GM18858 (cell line): Measurements from ENCODE around the gene KATNAL1.

Experiments used
- ATAC-seq: cut with Tn5 transposase; IDR thresholded peaks from one replicate; pipeline ENCODE4 v1.9.1; 2021; ENCODE audit not compliant: unreplicated experiment

Gene KATNAL1

DNA sequence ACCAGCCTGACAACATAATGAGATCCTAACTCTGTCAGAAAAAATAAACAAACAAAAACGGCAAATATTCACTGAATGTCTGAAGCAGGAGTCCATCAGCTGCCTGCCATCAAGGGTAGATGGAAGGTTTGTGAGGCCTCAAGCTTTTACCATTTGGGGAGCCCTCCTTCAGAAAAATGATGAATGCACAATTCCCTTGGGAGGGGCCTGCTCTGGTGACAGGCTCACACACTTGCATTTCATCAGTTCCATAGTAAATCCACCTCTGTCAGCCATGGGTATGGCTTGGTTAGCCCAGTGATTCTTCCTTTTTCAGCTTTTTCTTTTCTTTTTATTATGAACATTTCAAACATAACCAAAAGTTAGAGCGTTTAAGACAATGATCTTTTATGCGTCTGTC lies 26.3 kb upstream of the KATNAL1 start:
- ATAC-seq: no peak

DNA sequence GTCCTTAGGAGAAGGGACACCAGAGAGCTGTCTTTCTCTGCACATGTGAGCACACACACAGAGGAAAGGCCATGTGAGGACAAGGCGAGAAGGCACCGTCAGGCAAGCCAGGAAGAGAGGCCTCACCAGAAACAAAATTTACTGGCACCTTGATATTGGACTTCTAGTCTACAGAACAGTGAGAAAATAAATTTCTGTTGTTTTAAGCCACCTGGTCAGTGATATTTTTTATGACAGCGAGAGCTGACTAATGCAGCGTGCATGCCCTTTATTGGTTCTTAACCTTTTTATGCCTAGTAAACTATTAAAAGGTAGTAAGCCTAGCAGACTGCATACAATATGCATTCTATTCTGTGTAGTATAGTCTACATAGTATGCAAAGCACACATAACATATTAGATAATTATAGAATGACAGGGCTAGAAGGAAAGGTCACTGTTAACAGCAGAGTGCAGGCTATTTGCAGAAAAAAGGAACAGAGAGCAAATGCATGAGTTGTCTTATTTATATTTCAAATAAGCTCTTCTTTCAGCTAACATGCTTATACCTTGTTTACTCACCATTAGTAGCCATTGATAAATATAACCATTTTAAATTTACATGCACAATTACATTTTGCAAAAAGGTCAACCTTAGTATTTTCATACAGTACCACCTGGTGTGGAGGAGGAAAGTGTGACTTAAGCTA lies 25.2 kb upstream of the KATNAL1 start:
- peak; percentile 57 for ATAC-seq

DNA sequence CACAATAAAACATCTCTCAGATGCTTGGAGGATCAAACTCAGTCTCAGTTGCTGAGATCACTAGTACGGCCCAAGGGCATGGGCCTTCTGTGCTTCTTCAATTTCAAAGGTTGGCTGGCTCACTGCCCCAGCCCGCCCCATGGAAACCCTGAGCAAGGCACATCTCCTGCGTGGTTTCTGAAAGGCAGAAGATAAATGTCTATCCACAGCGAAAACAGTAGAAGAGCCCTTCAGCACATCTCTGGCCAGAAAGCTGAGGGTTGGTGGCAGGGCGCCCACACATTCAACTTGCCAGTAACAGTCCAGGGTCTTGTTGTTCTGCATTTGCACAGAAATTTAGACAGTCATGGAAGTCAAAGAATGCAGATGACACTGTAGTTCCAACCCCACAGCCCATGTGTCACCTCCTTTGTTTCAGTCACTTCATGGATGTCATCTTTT lies 24.0 kb upstream of the KATNAL1 start:
- no peak for ATAC-seq

DNA sequence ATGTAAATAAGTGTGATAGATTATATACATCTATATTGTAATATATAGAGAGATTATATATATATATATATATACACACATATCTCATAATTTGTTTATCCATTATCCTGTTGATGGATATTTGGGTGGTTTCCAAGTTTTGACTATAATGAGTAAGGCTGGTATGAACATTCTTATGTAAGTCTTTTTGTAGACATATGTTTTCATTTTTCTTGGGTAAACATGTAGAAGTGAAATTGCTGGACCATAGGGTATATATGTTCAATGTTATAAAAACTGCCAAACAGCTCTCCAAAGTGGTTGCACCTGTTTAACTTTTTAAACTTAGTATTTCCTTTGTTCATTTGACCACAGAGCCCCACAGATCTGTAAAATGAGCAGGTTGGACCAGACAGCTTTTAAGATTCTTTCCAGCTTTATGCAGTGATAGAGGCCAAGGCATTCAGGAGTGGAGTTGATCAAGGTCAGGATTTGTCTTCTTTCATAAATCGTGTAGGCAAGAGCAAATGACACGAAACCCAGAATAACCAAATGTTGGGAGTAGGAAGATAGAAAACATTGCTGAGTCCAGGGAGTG lies 21.7 kb upstream of the KATNAL1 start:
- ATAC-seq: no peak

DNA sequence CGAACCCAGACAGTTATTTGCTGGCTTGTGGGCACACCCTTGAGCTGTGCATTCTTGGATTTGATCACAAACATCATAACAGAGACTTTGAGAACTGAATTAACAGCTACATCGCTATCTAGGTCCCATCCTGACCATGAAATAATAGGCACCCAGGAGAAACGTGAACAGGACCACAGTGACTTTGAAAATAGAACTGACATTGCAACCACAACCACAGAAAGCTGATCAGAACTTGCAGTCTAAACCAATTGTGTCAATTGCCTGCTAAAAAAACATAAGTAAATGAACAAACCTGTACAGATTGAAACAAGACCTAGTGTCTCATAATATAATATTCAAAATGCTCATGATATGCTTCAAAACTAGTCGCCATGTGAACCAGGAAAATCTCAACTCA lies 18.3 kb upstream of the KATNAL1 start:
- no peak for ATAC-seq

DNA sequence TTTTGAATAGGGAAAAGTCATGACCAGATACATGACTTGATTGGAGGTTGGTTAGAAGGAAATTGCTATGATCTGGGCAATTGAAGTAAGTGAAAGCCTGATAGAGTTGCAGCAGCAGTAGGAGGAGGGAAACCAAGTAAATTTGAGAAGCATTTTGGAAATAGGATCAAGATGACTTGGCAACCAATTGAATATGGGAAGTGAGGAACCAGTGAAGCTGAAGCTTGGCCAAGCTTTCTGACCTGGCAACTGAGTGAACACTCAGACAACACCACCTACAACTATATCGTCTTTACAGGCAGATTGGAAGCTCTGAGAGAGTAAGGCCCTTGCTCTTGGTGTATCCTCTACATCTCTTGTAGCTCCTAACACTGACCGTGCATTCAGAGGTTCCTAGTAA lies 16.2 kb upstream of the KATNAL1 start:
- no peak for ATAC-seq

DNA sequence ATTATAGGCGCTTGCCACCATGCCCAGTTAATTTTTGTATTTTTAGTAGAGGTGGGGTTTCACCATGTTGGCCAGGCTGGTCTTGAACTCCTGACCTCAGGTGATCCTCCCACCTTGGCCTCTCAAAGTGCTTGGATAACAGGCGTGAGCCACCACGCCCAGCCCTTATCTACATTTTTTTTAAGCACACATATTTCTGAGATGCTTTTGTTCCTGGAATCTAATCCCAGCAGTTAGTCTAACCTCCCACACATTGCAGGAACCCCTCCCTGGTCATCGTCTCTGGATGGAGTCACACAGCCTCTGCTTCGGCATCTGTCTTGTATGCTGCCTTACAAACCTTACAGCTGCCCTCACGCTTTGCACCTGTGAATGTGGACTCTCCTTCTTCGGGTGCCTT lies 15.1 kb upstream of the KATNAL1 start:
- ATAC-seq: no peak

- no peak for ATAC-seq
Observed at GRCh38 chr13:30321256-30321655, 13.9 kb upstream of the KATNAL1 start.

DNA sequence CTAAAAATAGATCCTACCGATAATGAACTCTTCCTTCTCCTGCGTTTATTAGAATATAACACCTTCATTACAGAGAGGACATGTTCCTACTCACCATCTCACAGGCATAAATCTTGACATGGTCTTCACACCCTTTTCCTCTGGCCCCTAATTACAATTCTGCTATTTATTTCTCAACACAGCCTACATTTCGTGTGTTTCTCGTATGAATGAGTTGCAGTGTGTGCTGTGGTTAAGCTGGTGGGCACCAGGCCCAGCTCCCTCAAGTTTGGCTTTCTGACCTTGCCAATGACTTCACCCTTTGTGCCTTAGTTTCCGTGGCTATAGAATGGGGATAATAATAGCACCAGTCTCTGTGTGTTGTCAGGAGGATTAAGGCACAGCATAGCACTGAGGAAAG lies 12.3 kb upstream of the KATNAL1 start:
- ATAC-seq: no peak

- ATAC-seq: no peak
Observed at GRCh38 chr13:30319130-30319529, 11.8 kb upstream of the KATNAL1 start.

GRCh38 chr13:30318026-30318425 lies 10.7 kb upstream of the KATNAL1 start:
- ATAC-seq: no peak

DNA sequence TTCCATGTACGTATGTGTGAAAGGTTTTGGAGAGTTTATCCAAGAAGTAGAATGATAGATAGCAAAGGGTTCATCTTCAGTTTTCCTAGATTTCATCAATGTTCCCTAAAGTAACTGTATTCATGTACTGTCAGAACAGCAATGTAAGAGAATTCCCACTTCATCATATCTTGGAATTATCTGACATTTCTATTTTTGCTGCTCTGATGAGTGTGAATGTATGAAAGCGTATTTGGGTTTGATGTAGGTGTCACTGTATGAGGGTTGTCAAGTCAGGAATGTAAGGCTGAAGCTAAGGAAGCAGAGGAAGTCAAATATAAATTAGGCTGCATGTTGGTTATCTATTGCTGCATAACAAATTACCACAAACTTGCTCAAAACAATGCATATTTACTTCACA lies 7.2 kb upstream of the KATNAL1 start:
- ATAC-seq: no peak

DNA sequence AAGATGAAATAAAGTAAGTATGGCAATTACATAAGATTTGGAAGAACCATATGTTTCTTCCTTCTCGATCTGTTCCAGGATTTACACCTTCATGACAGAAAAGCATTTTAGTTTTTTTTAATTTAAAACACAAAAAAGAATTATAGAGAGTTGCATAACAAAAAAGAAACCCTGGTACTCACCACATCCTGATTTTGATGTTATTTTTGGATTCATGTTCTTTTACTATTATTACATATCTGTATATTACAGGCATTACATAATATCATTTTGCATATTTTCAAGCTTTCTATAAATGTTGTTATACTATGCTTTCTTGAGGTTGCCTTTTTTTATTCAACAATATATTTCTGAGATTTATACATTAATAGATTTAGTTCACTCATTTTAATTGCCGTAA lies 6.7 kb upstream of the KATNAL1 start:
- no peak for ATAC-seq

DNA sequence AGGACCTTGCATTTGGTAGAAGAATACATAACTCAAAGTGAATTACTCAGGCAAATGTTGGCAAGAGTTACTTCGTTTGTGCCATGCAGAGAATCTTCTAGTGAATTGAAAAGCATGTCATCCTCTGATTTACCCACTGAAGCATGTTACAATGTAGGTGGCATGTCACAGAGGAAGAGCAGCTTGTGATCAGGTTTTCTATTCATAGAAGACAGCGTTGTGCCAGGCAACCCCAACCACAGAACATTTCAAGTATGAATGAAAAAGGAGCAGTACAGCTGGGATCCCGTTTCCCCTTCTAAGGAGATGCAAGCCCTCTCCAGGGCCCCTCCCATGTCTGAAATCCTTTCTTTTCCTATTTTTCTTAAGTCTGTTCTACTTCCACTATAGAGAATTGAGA lies 6.0 kb upstream of the KATNAL1 start:
- ATAC-seq: no peak

- ATAC-seq: no peak
Observed at GRCh38 chr13:30312904-30313303, 5.6 kb upstream of the KATNAL1 start.

GRCh38 chr13:30308548-30308947 lies 1.2 kb upstream of the KATNAL1 start:
- ATAC-seq: no peak

DNA sequence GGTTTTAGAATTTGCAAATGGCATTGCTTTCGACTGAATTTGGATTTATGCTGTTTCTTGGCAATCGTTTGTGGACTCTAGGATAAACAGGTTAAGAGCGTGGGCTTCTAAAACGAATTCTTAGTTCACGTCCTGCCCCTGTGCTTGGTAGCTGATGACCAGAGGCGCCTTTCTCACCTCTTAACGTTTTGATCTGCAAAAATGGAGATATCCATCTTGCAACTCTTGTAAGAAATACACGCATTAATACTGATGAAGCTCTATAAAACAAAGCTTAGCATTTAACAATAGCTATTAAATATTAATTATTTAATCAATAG lies 580 bp upstream of the KATNAL1 start:
- no peak for ATAC-seq

- peak; percentile 49 for ATAC-seq
Observed at GRCh38 chr13:30306762-30307193, 573 bp downstream of the KATNAL1 start.

GRCh38 chr13:30305456-30305970 lies 1.8 kb downstream of the KATNAL1 start:
- no peak for ATAC-seq

- no peak for ATAC-seq
Observed at GRCh38 chr13:30303269-30303668, 4.1 kb downstream of the KATNAL1 start.

- ATAC-seq: no peak
Observed at GRCh38 chr13:30301827-30302226, 5.5 kb downstream of the KATNAL1 start.

DNA sequence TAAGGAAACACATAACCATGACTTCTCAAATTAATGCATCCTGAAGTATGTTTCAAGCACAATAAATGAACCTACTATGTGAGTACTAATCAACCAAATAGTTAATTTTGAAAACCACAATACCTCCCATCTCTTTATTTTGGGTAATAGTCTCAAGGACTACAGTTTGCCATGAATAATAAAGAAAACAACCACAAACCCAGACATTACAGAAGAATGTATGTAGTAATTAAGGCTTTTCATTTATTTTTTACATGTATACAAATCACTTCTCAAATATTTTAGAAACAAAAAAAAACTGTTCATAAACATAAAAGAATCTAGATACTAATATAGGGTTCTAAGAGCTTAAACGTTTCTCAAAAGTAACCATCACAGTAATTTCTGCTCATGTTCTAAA lies 6.8 kb downstream of the KATNAL1 start:
- ATAC-seq: no peak

- ATAC-seq: no peak
Observed at GRCh38 chr13:30299786-30300185, 7.6 kb downstream of the KATNAL1 start.
